ENCODE results near the gene REEP3. TPM values are rescaled to one million over a fixed set of nuclear protein-coding genes. Genes with fewer than 3 reads are reported as not detected.

REEP3 gene
- total RNA-seq, 4 donors from 2014 or later: 63.4 to 79.6 (median 73.1) TPM

DNA sequence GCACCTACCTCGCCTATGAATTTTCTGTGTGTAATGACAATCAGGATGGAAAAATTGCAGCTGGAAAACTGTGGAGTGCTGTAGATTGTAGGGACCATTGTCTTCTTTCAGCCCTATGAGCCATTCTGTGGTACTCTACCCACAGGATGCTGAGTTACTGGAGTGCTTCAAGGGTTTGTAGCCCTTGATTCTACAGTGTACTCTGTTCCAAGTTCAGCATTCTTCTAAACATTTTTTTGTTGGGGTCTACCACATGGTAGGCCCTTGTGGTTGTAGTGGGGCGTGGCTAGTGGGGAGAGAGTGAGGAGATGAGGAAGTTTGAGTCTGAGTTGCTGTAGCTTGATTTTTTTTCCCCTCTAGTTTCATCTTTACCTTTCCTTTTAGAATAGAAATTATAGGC, 33.5 kb downstream of the REEP3 start:
- H3K4me1 ChIP-seq: peaks cover 22% of the 10 kb centered on the region in 2 donors
- no peaks in the 10 kb centered on the region for H3K36me3 ChIP-seq
- H3K27me3 ChIP-seq: no peaks in the 10 kb centered on the region
- H3K27ac ChIP-seq: peak overlapping the region in 1 of 3 donors; percentile 6
- TF ChIP-seq POLR2A (IDR thresholded peaks at IDR 0.05): no peak
- TF ChIP-seq CTCF (IDR thresholded peaks at IDR 0.05): no peak
- intact Hi-C loops (cut with DNase I): no loop called here
- no peaks in the 10 kb centered on the region for H3K9me3 ChIP-seq
- 75 to 86% methylated on average over 2 of the region's 2 CpGs for WGBS, 2 donors
- peak; percentile 47 to 48 for DNase-seq
- H3K4me3 ChIP-seq (replicated peaks in 1 of 3): no peak overlapping the region

DNA sequence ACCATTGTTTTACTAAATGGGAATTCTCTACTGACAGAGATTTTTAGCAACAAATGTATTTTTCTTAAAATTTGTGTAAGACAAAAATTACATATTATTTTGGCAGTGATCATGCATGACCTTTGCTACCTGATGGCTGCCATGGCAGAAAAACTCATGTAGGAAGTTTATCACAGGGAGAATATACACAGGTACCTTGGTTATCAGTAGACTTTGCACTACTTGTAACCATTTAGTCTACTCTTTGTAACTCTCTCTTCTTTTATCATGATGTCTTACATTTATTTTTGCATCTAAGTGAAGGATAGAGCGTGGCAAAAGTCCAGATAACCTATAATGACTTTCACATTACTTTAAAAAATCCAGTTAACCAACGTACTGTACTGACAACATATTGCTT, 34.1 kb downstream of the REEP3 start:
- no peaks in the 10 kb centered on the region for H3K36me3 ChIP-seq
- peak overlapping the region in 1 of 3 donors; percentile 6 for H3K27ac ChIP-seq
- no peak for DNase-seq
- intact Hi-C loops (cut with DNase I): no loop called here
- 88 to 92% methylated on average over 2 of the region's 2 CpGs for WGBS, 2 donors
- no peak overlapping the region for H3K4me3 ChIP-seq (replicated peaks in 1 of 3)
- H3K9me3 ChIP-seq: no peaks in the 10 kb centered on the region
- H3K4me1 ChIP-seq: peaks cover 22% of the 10 kb centered on the region in 2 donors
- TF ChIP-seq CTCF (IDR thresholded peaks at IDR 0.05) (no peak), POLR2A (IDR thresholded peaks at IDR 0.05) (no peak)
- no peaks in the 10 kb centered on the region for H3K27me3 ChIP-seq

- 80 to 81% methylated on average over 5 of the region's 5 CpGs for WGBS, 2 donors
- Histone ChIP-seq H3K9me3 (no peaks in the 10 kb centered on the region), H3K4me1 (peaks cover 17 to 22% of the 10 kb centered on the region in 2 donors), H3K27me3 (no peaks in the 10 kb centered on the region), H3K27ac (peak overlapping the region in 1 of 3 donors; percentile 15), H3K4me3 (replicated peaks in 1 of 3) (no peak overlapping the region), H3K36me3 (no peaks in the 10 kb centered on the region)
- intact Hi-C loops (cut with DNase I): no loop called here
- TF ChIP-seq POLR2A (IDR thresholded peaks at IDR 0.05) (no peak), CTCF (IDR thresholded peaks at IDR 0.05) (no peak)
- DNase-seq: no peak
Measured at GRCh38 chr10:63558132-63558784, 37.1 kb downstream of the REEP3 start.

DNA sequence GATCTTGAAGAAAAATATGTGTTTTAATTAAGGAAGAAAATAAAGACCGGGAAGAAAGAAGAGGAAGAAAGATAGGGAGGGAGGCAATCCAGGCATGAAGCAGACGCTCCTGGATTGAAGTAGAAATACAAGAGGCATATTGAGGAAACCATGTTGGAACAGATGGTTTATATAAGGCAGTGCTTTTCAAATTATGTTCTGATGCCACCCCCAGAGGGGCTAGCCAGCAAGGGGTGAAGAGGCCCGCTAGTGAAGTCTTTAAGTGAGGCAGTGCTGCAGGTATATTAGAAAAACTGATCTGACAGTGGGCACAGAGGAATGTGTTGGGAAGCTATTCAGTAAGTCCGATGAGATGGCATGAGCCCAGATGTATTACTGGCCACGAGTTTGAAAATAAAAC, 40.1 kb downstream of the REEP3 start:
- intact Hi-C loops (cut with DNase I): no loop called here
- 84 to 95% methylated on average over 5 of the region's 5 CpGs for WGBS, 2 donors
- TF ChIP-seq POLR2A (IDR thresholded peaks at IDR 0.05) (no peak), CTCF (IDR thresholded peaks at IDR 0.05) (no peak)
- H3K9me3 ChIP-seq: no peaks in the 10 kb centered on the region
- H3K27me3 ChIP-seq: no peaks in the 10 kb centered on the region
- no peak for DNase-seq
- H3K4me3 ChIP-seq (replicated peaks in 1 of 3): no peak overlapping the region
- H3K27ac ChIP-seq: no peak overlapping the region
- no peaks in the 10 kb centered on the region for H3K36me3 ChIP-seq
- H3K4me1 ChIP-seq: peaks cover 8 to 11% of the 10 kb centered on the region in 2 donors

DNA sequence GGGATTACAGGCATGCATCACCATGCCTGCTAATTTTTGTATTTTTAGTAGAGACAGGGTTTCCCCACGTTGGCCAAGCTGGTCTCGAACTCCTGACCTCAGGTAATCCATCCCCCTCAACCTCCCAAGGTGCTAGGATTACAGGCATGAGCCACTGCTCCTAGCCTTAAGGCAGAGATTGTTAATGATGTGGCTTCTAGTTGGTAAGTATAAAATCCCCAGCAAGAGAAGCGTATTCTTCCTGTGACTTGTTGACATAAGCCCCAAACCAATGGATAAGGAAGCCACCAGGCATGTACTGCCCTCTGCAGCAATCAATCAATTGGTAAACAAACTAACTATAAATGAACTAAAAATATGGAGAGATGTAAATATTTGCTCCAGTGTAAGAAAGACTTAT, 41.2 kb downstream of the REEP3 start:
- 88 to 100% methylated on average over 3 of the region's 3 CpGs for WGBS, 2 donors
- TF ChIP-seq CTCF (IDR thresholded peaks at IDR 0.05) (no peak), POLR2A (IDR thresholded peaks at IDR 0.05) (no peak)
- Histone ChIP-seq H3K36me3 (no peaks in the 10 kb centered on the region), H3K27ac (no peak overlapping the region), H3K9me3 (no peaks in the 10 kb centered on the region), H3K27me3 (no peaks in the 10 kb centered on the region), H3K4me1 (peaks cover 8 to 11% of the 10 kb centered on the region in 2 donors), H3K4me3 (replicated peaks in 1 of 3) (no peak overlapping the region)
- intact Hi-C loops (cut with DNase I): no loop called here
- DNase-seq: no peak

Measured in thyroid gland (tissue), 4 donors.